ENCODE measurements around the gene CRYZL1. TPM values are rescaled to one million over a fixed set of nuclear protein-coding genes. Genes with fewer than 3 reads are reported as not detected.

CRYZL1 gene
- polyA plus RNA-seq, 1 donor (not counting 4 experiments of a cell fraction or from before 2014, with no cell fraction given): 48.9 TPM

DNA sequence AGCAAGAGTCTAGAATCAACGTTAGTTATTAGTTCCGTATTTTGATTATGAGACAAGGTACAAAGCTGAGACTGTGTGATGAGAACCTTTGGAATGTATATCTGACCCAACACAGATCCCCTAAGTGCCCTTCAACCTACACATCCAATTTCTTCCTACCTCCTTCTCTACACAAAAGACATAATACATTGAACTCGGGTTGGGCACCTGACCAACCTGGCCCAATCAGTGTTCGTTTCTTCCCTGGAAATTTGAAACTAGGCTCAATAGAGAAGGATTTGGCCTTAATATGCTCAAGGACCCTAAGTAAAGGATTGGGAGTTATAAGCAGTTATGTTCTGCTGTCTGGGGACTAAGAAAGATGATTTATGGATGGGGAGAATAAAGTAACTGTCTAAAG is 12.9 kb upstream of the CRYZL1 start:
- H3K9me3 ChIP-seq (ENCODE audit: control insufficient read depth, low read depth, low read length): no peaks in the 10 kb centered on the region
- dilution Hi-C loops (cut with MboI; ENCODE audit: extremely low pct_ligation_motif_present, low sequenced_read_pairs): no loop called here
- H3K79me2 ChIP-seq (ENCODE audit: control insufficient read depth, insufficient read depth, low read length): peaks cover 77% of the 10 kb centered on the region
- no peaks in the 10 kb centered on the region for H4K20me1 ChIP-seq (ENCODE audit: control insufficient read depth, extremely low read depth, insufficient read depth, low read length)
- DNase-seq (ENCODE audit: low read depth, low spot score) (no peak), FAIRE-seq (no peak)
- no peak overlapping the region for H3K4me3 ChIP-seq (ENCODE audit: control insufficient read depth in 2 of 3, extremely low read depth in 1 of 3, insufficient read depth in 2 of 3, low read depth in 1 of 3, low read length in 3 of 3)
- peaks cover 22% of the 10 kb centered on the region for H3K4me1 ChIP-seq (ENCODE audit: control insufficient read depth, extremely low read depth, insufficient read depth, low read length)
- no peak overlapping the region for H3K4me2 ChIP-seq (ENCODE audit: control insufficient read depth, extremely low read depth, insufficient read depth, low read depth, low read length)
- peaks cover 3% of the 10 kb centered on the region for H3K9me1 ChIP-seq (ENCODE audit: control insufficient read depth, extremely low read depth, insufficient read depth, low read length)
- no peaks in the 10 kb centered on the region for H3K27me3 ChIP-seq (ENCODE audit: control insufficient read depth, extremely low read depth, insufficient read depth, low read length)
- peaks cover 0 to 2% of the 10 kb centered on the region in 2 experiments for H3K36me3 ChIP-seq (ENCODE audit: control insufficient read depth in 2 of 2, extremely low read depth in 1 of 2, insufficient read depth in 2 of 2, low read length in 2 of 2)
- TF ChIP-seq, protein P1, sequence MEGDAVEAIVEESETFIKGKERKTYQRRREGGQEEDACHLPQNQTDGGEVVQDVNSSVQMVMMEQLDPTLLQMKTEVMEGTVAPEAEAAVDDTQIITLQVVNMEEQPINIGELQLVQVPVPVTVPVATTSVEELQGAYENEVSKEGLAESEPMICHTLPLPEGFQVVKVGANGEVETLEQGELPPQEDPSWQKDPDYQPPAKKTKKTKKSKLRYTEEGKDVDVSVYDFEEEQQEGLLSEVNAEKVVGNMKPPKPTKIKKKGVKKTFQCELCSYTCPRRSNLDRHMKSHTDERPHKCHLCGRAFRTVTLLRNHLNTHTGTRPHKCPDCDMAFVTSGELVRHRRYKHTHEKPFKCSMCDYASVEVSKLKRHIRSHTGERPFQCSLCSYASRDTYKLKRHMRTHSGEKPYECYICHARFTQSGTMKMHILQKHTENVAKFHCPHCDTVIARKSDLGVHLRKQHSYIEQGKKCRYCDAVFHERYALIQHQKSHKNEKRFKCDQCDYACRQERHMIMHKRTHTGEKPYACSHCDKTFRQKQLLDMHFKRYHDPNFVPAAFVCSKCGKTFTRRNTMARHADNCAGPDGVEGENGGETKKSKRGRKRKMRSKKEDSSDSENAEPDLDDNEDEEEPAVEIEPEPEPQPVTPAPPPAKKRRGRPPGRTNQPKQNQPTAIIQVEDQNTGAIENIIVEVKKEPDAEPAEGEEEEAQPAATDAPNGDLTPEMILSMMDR (optimal IDR thresholded peaks at IDR 0.05 in 1 of 3, IDR thresholded peaks at IDR 0.05 in 1 of 3, conservative IDR thresholded peaks at IDR 0.05 in 1 of 3; ENCODE audit: extremely low read depth in 1 of 3, insufficient read depth in 2 of 3, low read length in 3 of 3): no peak
- no peak for TF ChIP-seq EZH2 (IDR thresholded peaks at IDR 0.05; ENCODE audit: low read length)
- no peak overlapping the region for H3K9ac ChIP-seq (ENCODE audit: control insufficient read depth, extremely low read depth, insufficient read depth, low read length)
- H3K27ac ChIP-seq (ENCODE audit: control insufficient read depth, insufficient read depth, low read length): no peak overlapping the region
- no peak overlapping the region for H2AFZ ChIP-seq (ENCODE audit: control insufficient read depth, low read length)

DNA sequence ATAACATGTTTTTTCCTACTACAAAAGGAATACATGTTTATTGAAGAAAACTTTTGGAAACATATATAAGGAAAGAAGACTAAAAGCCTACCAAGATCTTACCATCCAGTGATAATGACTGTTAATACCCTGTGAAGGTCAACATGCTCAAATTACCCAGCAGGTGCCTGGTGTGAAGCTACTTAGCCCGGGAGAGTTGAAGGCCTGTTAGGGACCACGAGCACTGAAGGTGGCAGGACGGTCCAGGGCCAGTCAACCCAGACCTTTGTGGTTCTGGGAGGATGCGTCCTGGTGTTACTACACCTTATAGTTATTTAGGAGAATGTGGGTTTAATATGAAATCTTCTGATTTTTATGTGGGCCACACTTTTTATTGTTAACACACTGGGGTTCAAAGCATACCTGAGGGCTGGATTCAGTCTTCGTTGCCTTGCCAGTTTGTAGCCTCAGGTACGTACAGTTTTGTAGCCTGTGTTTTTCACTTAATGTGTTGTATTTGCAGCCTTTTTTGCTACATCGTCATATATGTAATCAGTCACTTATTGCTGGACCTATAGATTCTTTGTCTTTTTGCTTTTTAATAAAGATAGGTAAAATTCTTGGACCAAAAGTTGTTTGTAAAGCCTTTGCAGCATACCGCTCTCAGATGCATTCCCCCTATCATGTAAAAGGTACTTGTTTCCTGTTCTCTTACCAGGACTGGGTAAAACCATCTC is 10.6 kb upstream of the CRYZL1 start:
- H2AFZ ChIP-seq (ENCODE audit: control insufficient read depth, low read length): no peak overlapping the region
- FAIRE-seq: peak; percentile 56
- H3K79me2 ChIP-seq (ENCODE audit: control insufficient read depth, insufficient read depth, low read length): peaks cover 79% of the 10 kb centered on the region

More for the DNA sequence above, 10.6 kb upstream of the CRYZL1 start:
- Histone ChIP-seq H3K36me3 (ENCODE audit: control insufficient read depth in 2 of 2, extremely low read depth in 1 of 2, insufficient read depth in 2 of 2, low read length in 2 of 2) (no peaks in the 10 kb centered on the region), H4K20me1 (ENCODE audit: control insufficient read depth, extremely low read depth, insufficient read depth, low read length) (no peaks in the 10 kb centered on the region), H3K9me1 (ENCODE audit: control insufficient read depth, extremely low read depth, insufficient read depth, low read length) (peaks cover 3% of the 10 kb centered on the region), H3K27ac (ENCODE audit: control insufficient read depth, insufficient read depth, low read length) (no peak overlapping the region), H3K4me1 (ENCODE audit: control insufficient read depth, extremely low read depth, insufficient read depth, low read length) (peaks cover 22% of the 10 kb centered on the region), H3K9ac (ENCODE audit: control insufficient read depth, extremely low read depth, insufficient read depth, low read length) (no peak overlapping the region), H3K4me2 (ENCODE audit: control insufficient read depth, extremely low read depth, insufficient read depth, low read depth, low read length) (no peak overlapping the region), H3K9me3 (ENCODE audit: control insufficient read depth, low read depth, low read length) (no peaks in the 10 kb centered on the region), H3K4me3 (ENCODE audit: control insufficient read depth in 2 of 3, extremely low read depth in 1 of 3, insufficient read depth in 2 of 3, low read depth in 1 of 3, low read length in 3 of 3) (no peak overlapping the region), H3K27me3 (ENCODE audit: control insufficient read depth, extremely low read depth, insufficient read depth, low read length) (no peaks in the 10 kb centered on the region)
- dilution Hi-C loops (cut with MboI; ENCODE audit: extremely low pct_ligation_motif_present, low sequenced_read_pairs): no loop called here
- DNase-seq (ENCODE audit: low read depth, low spot score): no peak
- TF ChIP-seq, protein P1 (optimal IDR thresholded peaks at IDR 0.05 in 1 of 3, IDR thresholded peaks at IDR 0.05 in 1 of 3, conservative IDR thresholded peaks at IDR 0.05 in 1 of 3; ENCODE audit: extremely low read depth in 1 of 3, insufficient read depth in 2 of 3, low read length in 3 of 3): no peak
- no peak for TF ChIP-seq EZH2 (IDR thresholded peaks at IDR 0.05; ENCODE audit: low read length)
